HUES6 (cell line): ENCODE data around the gene COLEC12.
"Not testable (repeated sequence)": the region's sequence is repeated elsewhere in the genome, so short reads cannot be mapped to it uniquely, and the experiment has no call there.

Experiments used
- H3K27ac ChIP-seq: 2 replicates; pipeline ENCODE4 v1.7.0; 2013; ENCODE audit warnings: low read depth, mild to moderate bottlenecking, low read length, inconsistent platforms
- H3K27me3 ChIP-seq: 2 replicates; pipeline ENCODE4 v1.6.1; 2013; ENCODE audit warnings: low read length; ENCODE audit not compliant: control insufficient read depth, insufficient read depth
- H3K36me3 ChIP-seq: 2 replicates; pipeline ENCODE4 v1.6.1; 2013; ENCODE audit warnings: low read length; ENCODE audit not compliant: control insufficient read depth, insufficient read depth
- H3K4me1 ChIP-seq: 2 replicates; pipeline ENCODE4 v1.6.1; 2013; ENCODE audit warnings: low read length; ENCODE audit not compliant: control insufficient read depth, insufficient read depth
- H3K4me3 ChIP-seq: 2 replicates; pipeline ENCODE4 v1.5.1; 2013; ENCODE audit warnings: low read depth, low read length
- H3K9ac ChIP-seq: one replicate; pipeline ENCODE4 v1.6.1; 2013; ENCODE audit warnings: mild to moderate bottlenecking, low read length
- H3K9me3 ChIP-seq: 2 replicates; pipeline ENCODE4 v1.6.1; 2013; ENCODE audit warnings: low read depth, low read length; ENCODE audit not compliant: control insufficient read depth, insufficient read depth

The COLEC12 gene

GRCh38 chr18:295756-296490 is 204.6 kb downstream of the COLEC12 start:
- H3K9ac ChIP-seq: no peak overlapping the region
- no peaks in the 10 kb centered on the region for H3K36me3 ChIP-seq
- no peaks in the 10 kb centered on the region for H3K4me1 ChIP-seq
- H3K9me3 ChIP-seq: no peaks in the 10 kb centered on the region
- no peaks in the 10 kb centered on the region for H3K27me3 ChIP-seq
- no peak overlapping the region for H3K27ac ChIP-seq
- H3K4me3 ChIP-seq: no peak overlapping the region

GRCh38 chr18:294566-294965 is 205.9 kb downstream of the COLEC12 start:
- H3K27ac ChIP-seq: no peak overlapping the region
- no peak overlapping the region for H3K4me3 ChIP-seq
- H3K27me3 ChIP-seq: no peaks in the 10 kb centered on the region
- no peaks in the 10 kb centered on the region for H3K9me3 ChIP-seq
- no peaks in the 10 kb centered on the region for H3K4me1 ChIP-seq
- no peak overlapping the region for H3K9ac ChIP-seq
- no peaks in the 10 kb centered on the region for H3K36me3 ChIP-seq

GRCh38 chr18:293536-293935 is 207.0 kb downstream of the COLEC12 start:
- Histone ChIP-seq H3K36me3 (no peaks in the 10 kb centered on the region), H3K4me1 (no peaks in the 10 kb centered on the region), H3K9ac (no peak overlapping the region), H3K4me3 (no peak overlapping the region), H3K9me3 (no peaks in the 10 kb centered on the region), H3K27me3 (no peaks in the 10 kb centered on the region), H3K27ac (no peak overlapping the region)

GRCh38 chr18:292271-292670 is 208.2 kb downstream of the COLEC12 start:
- Histone ChIP-seq H3K9me3 (no peaks in the 10 kb centered on the region), H3K27ac (no peak overlapping the region), H3K9ac (no peak overlapping the region), H3K4me1 (no peaks in the 10 kb centered on the region), H3K36me3 (no peaks in the 10 kb centered on the region), H3K27me3 (no peaks in the 10 kb centered on the region), H3K4me3 (no peak overlapping the region)

- not testable (repeated sequence) for H3K9ac ChIP-seq, H3K27me3 ChIP-seq, H3K27ac ChIP-seq, H3K4me3 ChIP-seq, H3K4me1 ChIP-seq, H3K9me3 ChIP-seq, H3K36me3 ChIP-seq
These were observed 210.5 kb downstream of the COLEC12 start for GRCh38 chr18:289970-290369.

- Histone ChIP-seq H3K9ac (no peak overlapping the region), H3K27me3 (no peaks in the 10 kb centered on the region)
These were observed 211.5 kb downstream of the COLEC12 start for GRCh38 chr18:289026-289425.

GRCh38 chr18:286515-287310 is 213.8 kb downstream of the COLEC12 start:
- no peak overlapping the region for H3K27ac ChIP-seq
- no peaks in the 10 kb centered on the region for H3K27me3 ChIP-seq
- no peak overlapping the region for H3K4me3 ChIP-seq
- H3K36me3 ChIP-seq: no peaks in the 10 kb centered on the region
- no peaks in the 10 kb centered on the region for H3K4me1 ChIP-seq
- H3K9ac ChIP-seq: no peak overlapping the region
- no peaks in the 10 kb centered on the region for H3K9me3 ChIP-seq

More at GRCh38 chr18:289026-289425, 211.5 kb downstream of the COLEC12 start:
- Histone ChIP-seq H3K4me1 (no peaks in the 10 kb centered on the region), H3K9me3 (no peaks in the 10 kb centered on the region), H3K4me3 (no peak overlapping the region), H3K27ac (no peak overlapping the region), H3K36me3 (no peaks in the 10 kb centered on the region)

GRCh38 chr18:285817-286216 is 214.7 kb downstream of the COLEC12 start:
- no peak overlapping the region for H3K27ac ChIP-seq
- no peak overlapping the region for H3K9ac ChIP-seq
- H3K4me1 ChIP-seq: no peaks in the 10 kb centered on the region
- H3K27me3 ChIP-seq: no peaks in the 10 kb centered on the region
- H3K9me3 ChIP-seq: no peaks in the 10 kb centered on the region
- no peak overlapping the region for H3K4me3 ChIP-seq
- H3K36me3 ChIP-seq: no peaks in the 10 kb centered on the region

- H3K4me1 ChIP-seq: no peaks in the 10 kb centered on the region
- H3K4me3 ChIP-seq: no peak overlapping the region
- H3K27me3 ChIP-seq: no peaks in the 10 kb centered on the region
- no peaks in the 10 kb centered on the region for H3K36me3 ChIP-seq
- H3K27ac ChIP-seq: no peak overlapping the region
- no peaks in the 10 kb centered on the region for H3K9me3 ChIP-seq
- H3K9ac ChIP-seq: no peak overlapping the region
These were observed 225.0 kb downstream of the COLEC12 start for GRCh38 chr18:275486-275885.

GRCh38 chr18:274313-274712 is 226.2 kb downstream of the COLEC12 start:
- H3K4me3 ChIP-seq: no peak overlapping the region
- no peaks in the 10 kb centered on the region for H3K27me3 ChIP-seq
- H3K36me3 ChIP-seq: no peaks in the 10 kb centered on the region
- H3K4me1 ChIP-seq: peaks cover 4% of the 10 kb centered on the region; the same call in 1 of the 2 replicates
- H3K9ac ChIP-seq: no peak overlapping the region
- no peaks in the 10 kb centered on the region for H3K9me3 ChIP-seq
- no peak overlapping the region for H3K27ac ChIP-seq

GRCh38 chr18:273525-273924 is 227.0 kb downstream of the COLEC12 start:
- Histone ChIP-seq H3K4me1 (peaks cover 4% of the 10 kb centered on the region; the same call in 1 of the 2 replicates), H3K9me3 (no peaks in the 10 kb centered on the region), H3K9ac (no peak overlapping the region), H3K4me3 (no peak overlapping the region), H3K36me3 (no peaks in the 10 kb centered on the region), H3K27me3 (no peaks in the 10 kb centered on the region), H3K27ac (no peak overlapping the region)
